Tibial nerve (tissue), 4 donors: Measurements from ENCODE around the gene TEKTIP1. TPM values are rescaled to one million over a fixed set of nuclear protein-coding genes. Genes with fewer than 3 reads are reported as not detected.

Source experiments
- DNase-seq, 2 donors: peaks; one replicate each; pipeline ENCODE4 v3.0.0-alpha.2; 2019; ENCODE audit warnings: low spot score in 2 of 2
- H3K27ac ChIP-seq, 4 donors: fragments of 200-600 bp; sonication (generic) in 3 of 4; one replicate each; pipeline ENCODE4 v1.5.1; 2017 to 2019; ENCODE audit warnings: mild to moderate bottlenecking in 1 of 4
- H3K27me3 ChIP-seq, 2 donors: fragments of 200-600 bp; sonication (generic) in 1 of 2; one replicate each; pipeline versions ENCODE4 v1.5.1 to v1.6.0; 2017 to 2019
- H3K36me3 ChIP-seq, 3 donors: fragments of 200-600 bp; sonication (generic); one replicate each; pipeline ENCODE4 v1.5.1; 2018 to 2019
- H3K4me1 ChIP-seq, 4 donors: fragments of 200-600 bp; sonication (generic) in 3 of 4; one replicate each; pipeline ENCODE4 v1.5.1; 2017 to 2019
- H3K4me3 ChIP-seq, 4 donors: fragments of 200-600 bp; sonication (generic) in 3 of 4; one replicate each; pipeline ENCODE4 v1.5.1; 2017 to 2019; ENCODE audit warnings: mild to moderate bottlenecking in 1 of 4, moderate library complexity in 1 of 4
- H3K9me3 ChIP-seq, 4 donors: fragments of 200-600 bp; sonication (generic) in 3 of 4; one replicate each; pipeline ENCODE4 v1.5.1; 2017 to 2019
- EP300 ChIP-seq, 2 donors: sonication (generic); formaldehyde crosslinking; IDR thresholded peaks; one replicate each; pipeline ENCODE4 v1.6.1; 2017; ENCODE audit warnings: antibody characterized with exemption in 2 of 2, mild to moderate bottlenecking in 1 of 2
- POLR2A ChIP-seq, 2 donors: fragments of 450-650 bp; IDR thresholded peaks; one replicate each; pipeline ENCODE4 v1.6.1; 2017; ENCODE audit warnings: antibody characterized with exemption in 2 of 2, mild to moderate bottlenecking in 2 of 2, moderate library complexity in 2 of 2
- WGBS, 2 donors: methylation state at CpG; one replicate each; pipeline ENCODE4 v1.1.5; 2018; 5-methylcytosine and 5-hydroxymethylcytosine counted together
- total RNA-seq, 4 donors: library from RNA; depleted of rRNA; stranded (reverse); fragments of >200 nt; gene quantifications; one replicate each; pipeline ENCODE4 v1.1.0, GENCODE V29; 2016
- TF ChIP-seq, protein P1 (sequence below), 5 experiments: fragments of 200-600 bp in 3 of 5; fragments of 450-650 bp in 2 of 5; sonication (generic) in 3 of 5; IDR thresholded peaks; one replicate each; pipeline ENCODE4 v1.5.1; 2016 to 2019; ENCODE audit warnings: antibody characterized with exemption in 5 of 5, mild to moderate bottlenecking in 3 of 5, moderate library complexity in 2 of 5

The TEKTIP1 gene
- total RNA-seq, 4 donors from 2014 or later: 2.4 TPM; not detected in 3

- no peak for TF ChIP-seq EP300 (IDR thresholded peaks at IDR 0.05)
- TF ChIP-seq, protein P1, sequence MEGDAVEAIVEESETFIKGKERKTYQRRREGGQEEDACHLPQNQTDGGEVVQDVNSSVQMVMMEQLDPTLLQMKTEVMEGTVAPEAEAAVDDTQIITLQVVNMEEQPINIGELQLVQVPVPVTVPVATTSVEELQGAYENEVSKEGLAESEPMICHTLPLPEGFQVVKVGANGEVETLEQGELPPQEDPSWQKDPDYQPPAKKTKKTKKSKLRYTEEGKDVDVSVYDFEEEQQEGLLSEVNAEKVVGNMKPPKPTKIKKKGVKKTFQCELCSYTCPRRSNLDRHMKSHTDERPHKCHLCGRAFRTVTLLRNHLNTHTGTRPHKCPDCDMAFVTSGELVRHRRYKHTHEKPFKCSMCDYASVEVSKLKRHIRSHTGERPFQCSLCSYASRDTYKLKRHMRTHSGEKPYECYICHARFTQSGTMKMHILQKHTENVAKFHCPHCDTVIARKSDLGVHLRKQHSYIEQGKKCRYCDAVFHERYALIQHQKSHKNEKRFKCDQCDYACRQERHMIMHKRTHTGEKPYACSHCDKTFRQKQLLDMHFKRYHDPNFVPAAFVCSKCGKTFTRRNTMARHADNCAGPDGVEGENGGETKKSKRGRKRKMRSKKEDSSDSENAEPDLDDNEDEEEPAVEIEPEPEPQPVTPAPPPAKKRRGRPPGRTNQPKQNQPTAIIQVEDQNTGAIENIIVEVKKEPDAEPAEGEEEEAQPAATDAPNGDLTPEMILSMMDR (IDR thresholded peaks at IDR 0.05): no peak
- TF ChIP-seq POLR2A (IDR thresholded peaks at IDR 0.05): no peak
- H3K4me1 ChIP-seq: peaks cover 0 to 42% (median 30%) of the 10 kb centered on the region in 4 donors
- no peak for DNase-seq
- no peaks in the 10 kb centered on the region for H3K27me3 ChIP-seq
- H3K27ac ChIP-seq: peak overlapping the region in 2 of 4 donors; percentile 82 to 96
- H3K36me3 ChIP-seq: peaks cover 12 to 70% (median 24%) of the 10 kb centered on the region in 3 donors
- H3K9me3 ChIP-seq: no peaks in the 10 kb centered on the region
- H3K4me3 ChIP-seq: no peak overlapping the region
- 80 to 93% methylated on average over 5 to 9 of the region's 9 CpGs for WGBS, 2 donors
Measured at GRCh38 chr19:3535235-3535535, 3.8 kb upstream of the TEKTIP1 start.

DNA sequence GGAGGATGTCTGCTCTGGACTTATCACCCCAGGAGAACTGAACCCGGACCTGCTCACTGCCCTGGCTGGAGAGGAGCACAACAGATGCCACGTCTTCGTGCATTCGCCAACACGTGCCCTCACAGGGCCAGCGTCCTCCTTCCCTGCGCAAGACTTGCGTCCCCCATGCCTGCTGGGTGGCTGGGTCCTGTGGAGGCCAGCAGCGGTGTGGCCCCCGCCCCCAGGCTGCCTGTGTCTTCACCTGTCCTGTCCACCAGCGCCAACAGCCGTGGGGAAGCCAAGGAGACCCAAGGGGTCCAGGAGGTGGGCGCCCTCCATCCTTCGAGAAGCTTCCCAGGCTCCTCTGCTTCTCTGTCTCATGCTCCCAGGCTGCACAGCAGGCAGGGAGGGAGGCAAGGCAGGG is 3.4 kb upstream of the TEKTIP1 start:
- no peaks in the 10 kb centered on the region for H3K9me3 ChIP-seq
- no peak for DNase-seq
- peaks cover 0 to 42% (median 30%) of the 10 kb centered on the region in 4 donors for H3K4me1 ChIP-seq
- H3K27me3 ChIP-seq: no peaks in the 10 kb centered on the region
- TF ChIP-seq EP300 (IDR thresholded peaks at IDR 0.05) (no peak), POLR2A (IDR thresholded peaks at IDR 0.05) (no peak)
- TF ChIP-seq, protein P1 (IDR thresholded peaks at IDR 0.05): no peak
- H3K27ac ChIP-seq: peak overlapping the region; percentile 82 to 96 (median 90)
- H3K36me3 ChIP-seq: peaks cover 12 to 66% (median 24%) of the 10 kb centered on the region in 3 donors
- WGBS, 2 donors: 89 to 90% methylated on average over 14 of the region's 14 CpGs
- no peak overlapping the region for H3K4me3 ChIP-seq

DNA sequence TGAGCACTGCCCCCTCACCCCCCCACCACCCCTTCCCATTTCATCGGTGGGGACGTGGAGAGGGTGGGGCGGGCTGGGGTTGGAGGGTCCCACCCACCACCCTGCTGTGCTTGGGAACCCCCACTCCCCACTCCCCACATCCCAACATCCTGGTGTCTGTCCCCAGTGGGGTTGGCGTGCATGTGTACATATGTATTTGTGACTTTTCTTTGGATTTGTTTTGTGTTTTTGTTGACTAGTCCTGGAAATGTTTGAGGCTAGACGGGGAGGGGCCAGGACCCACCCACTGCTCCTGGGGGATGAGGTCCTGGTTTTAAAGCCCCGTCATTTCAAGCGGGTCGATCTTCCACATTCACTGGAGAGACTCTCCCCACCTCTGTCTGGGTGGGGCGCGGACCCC is 3.0 kb upstream of the TEKTIP1 start:
- peak overlapping the region; percentile 82 to 96 (median 90) for H3K27ac ChIP-seq
- H3K4me3 ChIP-seq: peak overlapping the region in 1 of 4 donors; percentile 41
- TF ChIP-seq EP300 (IDR thresholded peaks at IDR 0.05): no peak
- TF ChIP-seq, protein P1 (IDR thresholded peaks at IDR 0.05): no peak
- no peak for TF ChIP-seq POLR2A (IDR thresholded peaks at IDR 0.05)
- no peaks in the 10 kb centered on the region for H3K9me3 ChIP-seq
- no peak for DNase-seq
- WGBS, 2 donors: 38 to 56% methylated on average over 5 to 8 of the region's 10 CpGs
- peaks cover 12 to 62% (median 24%) of the 10 kb centered on the region in 3 donors for H3K36me3 ChIP-seq
- H3K4me1 ChIP-seq: peaks cover 0 to 42% (median 30%) of the 10 kb centered on the region in 4 donors
- H3K27me3 ChIP-seq: no peaks in the 10 kb centered on the region

DNA sequence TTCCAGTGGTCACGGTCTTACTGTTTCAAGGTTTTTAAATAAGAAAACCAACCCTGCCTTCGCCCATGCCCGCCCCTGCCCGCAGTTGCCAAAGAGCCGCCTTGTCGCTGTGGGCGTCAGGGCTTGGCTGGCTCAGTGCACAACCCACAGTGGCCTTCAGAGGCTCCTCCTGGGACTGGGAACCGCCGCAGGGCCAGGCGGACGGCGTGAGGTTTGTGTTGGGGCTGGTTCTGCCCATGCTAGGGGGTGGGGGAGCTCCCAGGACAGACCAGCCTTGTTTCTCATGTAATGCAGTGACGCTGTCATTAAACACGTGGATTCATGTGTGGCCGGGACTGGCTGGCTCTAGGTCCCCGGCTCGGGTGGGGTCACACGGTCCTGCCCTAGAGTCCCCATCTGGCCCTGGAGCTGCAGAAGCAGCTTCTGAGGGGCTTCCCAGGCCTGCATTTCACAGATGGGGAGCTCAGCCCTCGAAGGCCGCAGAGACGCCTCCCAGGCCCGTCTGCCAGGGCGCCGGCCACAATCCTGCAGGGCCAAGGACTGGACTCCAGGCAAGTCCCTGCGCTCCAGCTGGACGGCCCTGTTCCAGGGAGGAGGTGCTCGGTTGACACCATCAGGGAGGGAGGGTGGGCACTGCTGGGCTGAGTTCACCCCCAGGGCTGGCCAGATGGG is 2.4 kb upstream of the TEKTIP1 start:
- no peaks in the 10 kb centered on the region for H3K9me3 ChIP-seq
- WGBS, 2 donors: 49 to 53% methylated on average over 16 to 19 of the region's 27 CpGs
- peaks cover 0 to 42% (median 30%) of the 10 kb centered on the region in 4 donors for H3K4me1 ChIP-seq
- no peaks in the 10 kb centered on the region for H3K27me3 ChIP-seq
- peak; percentile 44 to 53 for DNase-seq
- peaks cover 12 to 59% (median 23%) of the 10 kb centered on the region in 3 donors for H3K36me3 ChIP-seq
- H3K4me3 ChIP-seq: peak overlapping the region in 3 of 4 donors; percentile 11 to 41 (median 13)
- peak in 1 of 2 donors; percentile 38 for TF ChIP-seq POLR2A (IDR thresholded peaks at IDR 0.05)
- peak; percentile 46 to 85 for TF ChIP-seq EP300 (IDR thresholded peaks at IDR 0.05)
- TF ChIP-seq, protein P1 (IDR thresholded peaks at IDR 0.05): no peak
- H3K27ac ChIP-seq: peak overlapping the region; percentile 82 to 96 (median 90)

- Histone ChIP-seq H3K9me3 (no peaks in the 10 kb centered on the region), H3K36me3 (peaks cover 12 to 57% (median 18%) of the 10 kb centered on the region in 3 donors), H3K27me3 (no peaks in the 10 kb centered on the region), H3K27ac (peak overlapping the region; percentile 82 to 96 (median 90)), H3K4me1 (peaks cover 0 to 42% (median 30%) of the 10 kb centered on the region in 4 donors), H3K4me3 (peak overlapping the region in 3 of 4 donors; percentile 11 to 41 (median 13))
- no peak for DNase-seq
- no peak for TF ChIP-seq POLR2A (IDR thresholded peaks at IDR 0.05)
- TF ChIP-seq EP300 (IDR thresholded peaks at IDR 0.05): no peak
- TF ChIP-seq, protein P1 (IDR thresholded peaks at IDR 0.05): no peak
- WGBS, 2 donors: 20 to 39% methylated on average over 13 of the region's 13 CpGs
Measured at GRCh38 chr19:3537101-3537437, 1.9 kb upstream of the TEKTIP1 start.
